ENCODE data around the gene BNIP5.

- no peak for TF ChIP-seq CTCF (IDR thresholded peaks at IDR 0.05)
- no peak for TF ChIP-seq POLR2A (IDR thresholded peaks at IDR 0.05)
Measured at GRCh38 chr6:36373368-36374019, 36.8 kb upstream of the BNIP5 start.
